GM18873 (cell line): ENCODE measurements around the gene TAF11L2.
"Not testable (repeated sequence)": the region's sequence is repeated elsewhere in the genome, so short reads cannot be mapped to it uniquely, and the experiment has no call there.

ENCODE experiments used
- ATAC-seq: cut with Tn5 transposase; IDR thresholded peaks from one replicate; pipeline ENCODE4 v1.9.1; 2021; ENCODE audit warnings: mild to moderate bottlenecking, moderate library complexity, moderate number of reproducible peaks; ENCODE audit not compliant: unreplicated experiment, low FRiP score

TAF11L2 gene

DNA sequence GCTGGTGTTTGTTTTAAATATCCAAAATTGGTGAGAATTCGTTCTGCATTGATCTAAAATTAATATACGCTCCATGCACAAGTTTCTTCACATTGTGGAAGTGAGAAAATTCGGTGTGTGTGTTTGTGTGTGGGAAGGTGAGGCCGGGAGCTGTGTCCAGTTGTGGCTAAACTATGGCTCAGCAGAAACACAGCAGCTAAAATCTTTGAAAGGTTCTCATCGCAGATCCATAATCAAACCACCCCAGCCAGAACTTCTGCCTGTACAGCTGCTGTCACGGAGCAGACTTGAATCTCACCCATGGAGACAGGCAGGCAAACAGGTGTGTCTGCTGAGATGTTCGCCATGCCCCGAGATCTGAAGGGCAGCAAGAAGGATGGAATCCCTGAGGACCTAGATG, at the start of gene TAF11L2:
Gene TAF11L2 (plus strand): TSS at position 301 of the 400 bp plus-strand sequence.
- not testable (repeated sequence) for ATAC-seq

DNA sequence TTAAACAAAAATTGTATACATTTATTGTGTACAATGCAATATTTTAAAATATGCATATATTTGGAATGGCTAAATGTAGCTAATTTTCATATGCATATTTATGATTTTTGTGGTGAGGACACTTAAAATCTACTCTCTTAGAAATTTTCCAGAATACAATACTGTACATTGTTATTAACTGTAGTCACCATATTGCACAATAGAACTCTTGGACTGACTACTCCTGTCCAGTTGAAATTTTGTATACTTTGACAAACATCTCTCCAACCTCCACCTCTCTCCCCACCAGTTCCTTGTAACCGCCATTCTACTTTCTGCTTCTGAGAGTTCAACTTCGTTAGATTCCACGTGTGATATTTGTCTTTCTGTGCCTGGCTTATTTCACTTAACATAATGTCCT, 49.2 kb upstream of the TAF11L2 start:
- ATAC-seq, result no peak

DNA sequence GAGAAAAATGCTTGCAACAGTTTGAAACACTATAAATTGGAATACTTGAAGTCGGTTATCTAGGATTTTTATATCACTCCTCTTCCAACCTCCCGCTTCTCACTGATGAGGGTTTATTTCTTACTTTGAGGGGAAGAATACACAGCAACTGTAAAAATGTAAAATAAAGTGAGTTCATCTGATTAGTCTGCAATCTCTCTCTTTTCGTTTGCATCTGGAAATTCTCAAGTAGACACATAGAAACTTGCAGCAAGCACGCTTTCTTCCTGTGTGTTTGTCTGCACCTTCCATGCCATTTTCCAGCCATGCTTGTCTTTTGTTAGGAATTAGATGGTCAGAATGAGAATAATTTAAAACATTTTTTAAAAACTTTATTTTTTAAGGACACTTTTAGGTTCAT, 45.1 kb upstream of the TAF11L2 start:
- ATAC-seq, result no peak

DNA sequence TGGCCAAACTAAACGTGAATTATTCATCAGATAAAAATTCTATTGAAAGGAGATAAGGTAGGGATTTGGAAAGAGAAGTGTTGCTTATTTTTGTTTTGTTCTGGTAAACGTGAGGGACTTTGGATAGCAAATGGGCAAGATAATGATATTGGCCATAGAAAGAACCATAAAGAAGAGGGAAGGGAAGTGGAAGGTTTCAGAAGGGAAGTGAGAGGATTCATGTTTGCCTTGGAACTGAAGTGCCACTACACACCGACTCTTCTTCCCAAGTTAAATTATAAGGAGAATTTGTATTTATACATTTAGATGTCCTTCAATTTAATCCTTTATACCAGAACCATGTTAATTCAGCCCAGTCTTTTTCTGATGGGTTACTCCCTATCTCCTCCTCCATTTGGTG, 42.1 kb upstream of the TAF11L2 start:
- no peak for ATAC-seq

DNA sequence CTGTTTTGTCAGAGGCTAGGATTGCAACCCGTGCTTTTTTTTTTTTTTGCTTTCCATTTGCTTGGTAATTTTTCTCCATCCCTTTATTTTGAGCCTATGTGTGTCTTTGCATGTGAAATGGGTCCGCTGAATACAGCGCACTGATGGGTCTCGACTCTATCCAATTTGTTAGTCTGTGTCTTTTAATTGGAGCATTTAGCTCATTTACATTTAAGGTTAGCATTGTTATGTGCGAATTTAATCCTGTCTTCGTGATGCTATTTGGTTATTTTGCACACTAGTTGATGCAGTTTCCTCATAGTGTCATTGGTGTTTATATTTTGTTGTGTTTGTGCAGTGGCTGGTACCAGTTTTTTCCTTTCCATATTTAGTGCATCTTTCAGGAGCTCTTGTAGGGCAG, 36.2 kb upstream of the TAF11L2 start:
- no peak for ATAC-seq

DNA sequence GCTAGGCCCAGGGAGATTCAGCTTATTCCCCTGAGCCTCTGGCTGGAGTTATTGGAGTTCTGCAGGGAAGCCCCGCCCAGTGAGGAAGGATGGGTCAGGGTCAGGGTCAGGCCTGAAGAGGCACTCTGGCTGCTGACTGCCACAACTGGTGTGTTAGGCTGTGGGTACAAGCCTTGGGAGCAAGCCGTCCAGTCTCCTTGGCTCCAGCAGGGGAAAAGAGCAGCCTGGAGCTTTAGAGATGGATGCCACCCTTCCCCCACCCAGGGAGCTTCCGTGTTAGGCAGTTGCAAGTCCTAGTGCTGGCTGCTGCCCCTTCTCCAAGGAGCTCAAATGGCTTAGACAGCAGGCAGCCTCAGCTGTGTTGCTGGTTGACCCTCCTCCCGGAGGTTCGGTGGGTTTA, 34.4 kb upstream of the TAF11L2 start:
- no peak for ATAC-seq

DNA sequence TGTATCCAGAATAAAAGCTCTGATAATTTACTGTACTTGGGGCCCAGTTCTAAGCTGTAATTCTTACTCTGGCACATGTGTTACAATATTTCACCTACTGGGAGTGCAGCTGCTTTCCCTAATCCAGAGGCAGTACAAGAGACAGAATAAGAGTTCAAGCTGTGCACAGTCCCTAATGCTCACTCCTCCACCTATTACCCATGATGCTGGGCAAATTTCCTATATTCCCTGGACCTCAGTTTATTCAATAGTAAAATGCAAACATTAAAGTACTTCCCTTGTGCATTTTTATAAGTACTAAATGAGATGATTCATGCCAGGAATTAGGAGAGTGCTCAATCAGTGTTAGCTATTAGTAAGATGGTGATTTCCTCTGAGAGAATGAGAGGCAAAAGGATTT, 28.0 kb upstream of the TAF11L2 start:
- no peak for ATAC-seq

DNA sequence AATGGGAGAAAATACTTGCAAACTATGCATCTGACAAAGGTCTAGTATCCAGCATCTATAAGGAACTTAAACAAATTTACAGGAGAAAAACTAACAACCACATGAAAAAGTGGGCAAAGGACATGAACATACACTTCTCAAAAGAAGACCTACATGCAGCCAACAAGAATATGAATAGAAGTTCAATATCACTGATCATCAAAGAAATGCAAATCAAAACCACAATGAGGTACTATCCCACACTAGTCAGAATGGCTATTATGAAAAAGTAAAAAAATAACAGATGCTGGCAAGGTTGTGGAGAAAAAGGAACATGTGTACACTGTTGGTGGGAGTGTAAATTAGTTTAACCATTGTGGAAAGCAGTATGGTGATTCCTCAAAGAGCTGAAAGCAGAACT, 23.0 kb upstream of the TAF11L2 start:
- ATAC-seq, result not testable (repeated sequence)

DNA sequence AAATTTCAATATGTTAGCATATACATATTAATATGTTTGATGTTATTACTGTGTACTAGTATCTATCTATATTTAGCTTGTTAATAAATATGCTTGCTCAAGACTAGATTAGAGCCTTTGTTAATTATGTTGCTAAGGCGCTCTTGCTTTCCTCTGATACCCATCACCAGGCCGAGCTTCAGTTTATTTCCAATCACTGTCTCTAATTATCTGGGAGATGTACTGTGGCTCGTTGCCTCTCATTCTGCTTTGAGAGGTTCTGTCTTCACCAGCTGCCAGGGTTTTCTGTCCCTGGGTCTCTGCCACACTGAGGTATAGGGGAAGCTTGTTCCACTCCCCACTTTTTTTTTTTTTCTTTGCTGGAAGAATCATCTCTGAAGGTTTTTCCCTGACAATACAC, 21.0 kb upstream of the TAF11L2 start:
- ATAC-seq, result no peak

DNA sequence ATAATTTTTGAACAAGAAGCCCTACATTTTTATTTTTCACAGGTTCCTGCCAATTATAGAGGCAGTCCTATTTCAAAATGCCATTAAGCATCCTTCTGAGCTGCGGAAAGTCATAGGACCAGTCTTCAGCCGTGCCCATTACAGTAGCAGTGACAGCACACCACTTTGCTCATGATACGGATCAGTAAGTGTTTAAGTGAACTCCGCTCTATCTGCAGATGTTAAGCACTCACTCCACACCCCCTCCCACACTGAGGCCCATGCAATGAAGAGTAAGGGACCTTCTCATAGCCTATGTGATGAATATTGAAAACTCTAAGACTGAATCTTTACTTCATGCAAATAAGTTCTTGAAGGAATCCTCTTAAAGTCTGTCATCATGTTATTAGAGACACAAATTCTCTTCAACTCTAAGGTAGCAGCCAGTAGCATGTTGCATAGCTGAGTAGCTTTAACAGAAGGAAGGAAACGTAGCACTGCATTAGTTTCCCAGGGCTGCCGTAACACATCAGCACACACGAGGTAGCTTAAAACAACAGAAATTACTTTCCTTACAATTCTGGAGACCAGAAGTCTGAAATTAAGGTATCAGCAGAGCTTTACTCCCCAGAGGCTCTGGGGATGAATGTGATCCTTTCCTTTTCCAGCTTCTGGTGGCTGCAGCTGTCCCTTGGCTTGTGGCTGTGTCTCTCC, 20.3 kb upstream of the TAF11L2 start:
- ATAC-seq, result no peak

DNA sequence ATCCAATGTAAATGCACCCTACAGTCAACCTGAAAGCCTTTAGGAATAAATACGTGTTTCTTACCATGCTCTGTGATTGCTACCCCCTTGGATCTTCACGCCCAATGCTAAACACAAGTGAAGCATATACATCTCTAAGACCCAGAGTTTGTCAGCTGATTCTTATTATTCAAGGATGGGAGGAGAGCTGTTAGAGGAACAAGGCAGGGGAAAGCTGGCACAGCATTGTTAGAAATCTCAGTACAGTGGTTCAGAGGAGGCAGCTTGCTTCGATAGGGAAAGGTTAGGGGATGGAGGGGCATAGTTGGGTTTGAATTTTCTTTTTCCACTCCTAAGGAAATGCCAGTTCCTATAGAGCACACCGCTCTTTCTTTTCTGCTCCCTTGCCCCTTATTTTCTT, 16.7 kb upstream of the TAF11L2 start:
- ATAC-seq, result no peak

DNA sequence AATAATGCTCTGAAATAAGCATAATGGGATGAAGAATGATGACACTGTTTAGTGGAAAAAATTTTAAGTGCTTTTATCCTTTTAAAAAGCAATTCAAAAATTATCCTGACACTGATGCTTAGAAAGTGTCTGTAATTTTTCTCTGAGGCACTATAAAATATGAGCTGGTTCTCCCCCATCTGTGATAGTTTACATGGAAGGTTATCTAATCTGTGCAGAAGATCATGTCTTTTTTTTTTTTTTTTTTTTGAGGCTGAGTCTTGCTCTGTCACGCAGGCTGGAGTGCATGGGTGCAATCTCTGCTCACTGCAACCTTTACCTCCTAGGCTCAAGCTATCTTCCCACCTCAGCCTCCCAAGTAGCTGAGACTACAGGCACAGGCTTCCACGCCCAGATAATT, 15.2 kb upstream of the TAF11L2 start:
- ATAC-seq, result no peak

DNA sequence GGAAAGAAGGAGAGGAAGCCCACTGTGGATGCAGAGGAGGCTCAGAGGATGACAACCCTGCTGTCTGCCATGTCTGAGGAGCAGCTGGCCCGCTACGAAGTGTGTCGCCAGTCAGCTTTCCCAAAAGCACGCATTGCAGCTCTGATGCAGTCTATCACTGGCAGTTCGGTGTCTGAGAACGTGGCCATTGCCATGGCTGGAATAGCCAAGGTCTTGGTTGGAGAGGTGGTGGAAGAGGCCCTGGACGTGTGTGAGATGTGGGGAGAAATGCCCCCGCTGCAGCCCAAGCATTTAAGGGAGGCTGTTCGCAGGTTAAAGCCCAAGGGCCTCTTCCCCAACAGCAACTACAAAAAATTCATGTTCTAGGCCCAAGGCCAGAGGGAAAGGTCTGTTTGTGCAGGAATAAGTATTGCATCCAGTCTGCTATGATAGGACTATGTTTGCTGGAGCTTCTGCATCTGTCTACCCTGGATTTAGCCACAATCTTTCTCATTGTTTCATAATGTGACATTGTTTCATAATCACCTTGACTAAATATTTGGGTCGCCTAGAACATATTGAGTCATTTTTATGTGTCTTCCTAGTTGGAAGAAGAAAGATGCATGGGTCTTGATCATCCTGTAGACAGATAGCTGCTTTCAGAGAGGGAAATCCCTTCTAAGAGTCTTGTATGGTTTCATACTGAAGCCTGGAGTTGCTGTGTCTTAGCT, 11.4 kb upstream of the TAF11L2 start:
- ATAC-seq, result not testable (repeated sequence)

DNA sequence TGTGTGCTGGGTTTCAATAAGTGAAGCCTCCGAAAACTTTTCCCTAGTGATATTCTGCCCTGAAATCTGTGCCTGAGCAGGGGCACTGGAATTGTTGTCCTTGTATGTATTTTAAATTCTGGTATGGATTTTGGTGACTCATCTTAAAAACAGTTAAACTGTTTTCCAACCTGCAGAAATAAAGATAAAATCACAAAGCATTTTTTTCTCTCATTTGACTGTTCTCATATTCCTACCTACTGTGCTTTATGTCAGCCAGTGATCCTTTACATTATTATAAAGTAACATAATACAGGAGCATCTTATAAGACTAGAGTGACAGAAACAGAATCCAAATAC, 10.9 kb upstream of the TAF11L2 start:
- ATAC-seq, result no peak

DNA sequence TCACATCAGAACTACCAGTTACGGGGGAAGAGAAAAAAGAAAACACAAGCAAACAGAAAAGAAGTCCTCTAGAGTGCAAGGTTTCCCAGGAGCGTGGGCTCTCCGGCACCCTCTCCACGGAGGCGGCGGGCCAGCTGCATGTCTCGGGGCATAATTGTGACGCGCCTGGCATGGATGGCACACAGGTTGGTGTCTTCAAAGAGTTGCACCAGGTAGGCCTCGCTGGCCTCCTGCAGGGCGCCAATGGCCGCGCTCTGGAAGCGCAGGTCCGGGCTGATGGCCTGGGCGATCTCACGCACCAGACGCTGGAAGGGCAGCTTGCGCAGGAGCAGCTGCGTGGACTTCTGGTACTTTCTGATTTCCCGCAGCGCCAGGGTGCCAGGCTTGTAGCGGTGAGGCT, 6.8 kb upstream of the TAF11L2 start:
- ATAC-seq, result not testable (repeated sequence)

DNA sequence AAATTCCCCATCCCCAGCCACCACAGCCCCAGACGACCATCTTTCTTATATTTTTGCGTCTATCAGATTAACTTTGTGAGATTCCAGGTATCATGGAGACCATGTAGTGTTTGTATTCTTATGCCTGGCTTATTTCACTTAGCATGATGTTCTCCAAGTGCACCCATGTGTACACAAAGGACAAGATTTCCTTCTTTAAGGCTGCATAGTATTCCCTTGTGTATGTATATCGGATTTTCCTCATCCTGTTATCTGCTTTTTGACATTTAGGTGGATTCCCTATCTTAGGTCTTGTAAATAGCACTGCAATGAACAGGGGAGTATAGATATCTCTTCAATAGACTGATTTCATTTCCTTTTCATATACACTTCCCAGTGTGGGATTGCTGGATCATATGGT, 5.3 kb upstream of the TAF11L2 start:
- no peak for ATAC-seq

DNA sequence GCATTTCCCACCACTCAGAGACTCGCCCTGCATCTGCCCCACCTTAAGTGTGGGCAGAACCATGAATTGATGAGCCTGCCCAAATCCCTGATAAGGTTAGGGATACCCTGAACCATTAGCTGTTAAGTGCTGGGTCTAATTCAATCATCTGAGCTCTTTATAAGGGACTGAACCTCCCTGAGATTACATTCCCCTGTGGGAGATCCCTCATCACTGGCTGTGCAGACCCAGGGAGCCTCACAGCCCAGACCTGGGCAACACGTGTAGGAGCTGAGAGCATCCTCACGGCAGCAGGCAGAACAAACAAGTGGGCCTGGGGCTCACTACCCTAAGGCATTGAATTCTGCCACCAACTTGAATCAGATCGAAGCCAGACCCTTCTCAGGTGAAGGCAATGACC, 585 bp upstream of the TAF11L2 start:
- ATAC-seq, result no peak

DNA sequence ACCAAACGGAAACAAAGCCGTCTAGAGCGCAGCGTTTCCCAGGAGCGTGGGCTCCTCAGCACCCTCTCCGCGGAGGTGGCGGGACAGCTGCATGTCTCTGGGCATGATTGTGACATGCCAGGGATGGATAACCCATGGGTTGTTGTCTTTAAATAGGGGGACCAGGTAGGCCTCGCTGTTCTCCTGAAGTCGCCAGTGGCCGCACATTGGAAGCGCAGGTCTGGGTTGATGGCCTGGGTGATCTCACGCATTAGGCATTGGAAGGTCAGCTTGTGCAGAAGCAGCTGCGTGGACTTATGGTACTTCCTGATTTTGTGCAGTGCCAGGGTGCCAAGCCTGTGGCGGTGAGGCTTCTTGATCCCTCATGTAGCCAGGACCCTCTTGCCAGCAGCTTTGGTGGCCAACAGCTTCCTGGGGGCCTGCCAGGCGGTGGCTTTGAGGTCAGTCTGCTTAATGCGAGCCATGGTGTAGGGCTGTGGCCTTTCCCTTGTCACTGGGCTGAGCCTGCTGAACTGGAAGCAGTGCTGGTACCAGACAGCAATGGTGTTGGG, 13.8 kb downstream of the TAF11L2 start:
- no peak for ATAC-seq

DNA sequence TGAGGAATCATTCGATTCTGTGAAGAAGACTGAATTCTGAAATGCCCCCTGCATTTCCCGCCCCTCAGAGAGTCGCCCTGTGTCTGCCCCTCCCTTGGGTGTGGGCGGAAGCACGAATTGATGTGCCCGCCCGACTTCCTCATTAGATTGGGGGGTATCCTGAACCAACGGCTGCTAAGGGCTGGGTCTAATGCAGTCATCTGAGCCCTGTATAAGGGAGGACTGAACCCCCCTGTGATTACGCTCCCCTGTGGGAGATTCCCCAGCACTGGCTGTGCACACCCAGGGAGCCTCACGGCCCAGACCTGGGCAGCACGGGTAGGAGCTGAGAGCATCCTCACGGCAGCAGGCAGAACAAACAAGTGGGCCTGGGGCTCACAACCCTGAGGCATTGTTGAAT, 19.5 kb downstream of the TAF11L2 start:
- ATAC-seq, result not testable (repeated sequence)

DNA sequence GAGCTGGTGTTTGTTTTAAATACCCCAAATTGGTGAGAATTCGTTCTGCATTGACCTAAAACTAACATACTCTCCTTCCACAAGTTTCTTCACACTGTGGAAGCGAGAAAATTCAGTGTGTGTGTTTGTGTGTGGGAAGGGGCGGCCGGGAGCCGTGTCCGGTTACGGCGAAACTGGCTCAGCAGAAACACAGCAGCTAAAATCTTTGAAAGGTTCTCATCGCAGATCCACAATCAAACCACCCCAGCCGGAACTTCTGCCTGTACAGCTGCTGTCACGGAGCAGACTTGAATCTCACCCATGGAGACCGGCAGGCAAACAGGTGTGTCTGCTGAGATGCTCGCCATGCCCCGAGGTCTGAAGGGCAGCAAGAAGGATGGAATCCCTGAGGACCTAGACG, 20.0 kb downstream of the TAF11L2 start, which contains the start of gene TAF11L3:
Gene TAF11L3 (plus strand): TSS at position 301 of the 400 bp plus-strand sequence.
- not testable (repeated sequence) for ATAC-seq

DNA sequence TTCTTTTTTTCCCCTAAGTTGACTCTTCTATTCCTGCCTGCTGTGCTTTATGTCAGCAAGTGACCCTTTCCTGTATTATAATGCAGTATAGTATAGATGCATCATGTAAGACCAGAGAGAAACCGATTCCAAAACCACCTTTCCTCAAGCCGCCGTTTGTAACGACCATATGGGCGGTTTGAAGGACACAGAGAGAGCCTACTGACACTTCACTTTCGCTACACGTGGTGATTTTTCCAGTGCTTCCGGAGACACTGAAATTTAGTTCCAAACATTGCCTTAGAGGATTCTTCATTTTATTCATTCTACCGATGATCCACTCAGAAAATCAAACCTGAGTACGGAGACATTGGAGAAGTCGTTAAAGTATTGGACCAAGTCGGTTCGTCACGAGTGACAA, 21.5 kb downstream of the TAF11L2 start:
- not testable (repeated sequence) for ATAC-seq

DNA sequence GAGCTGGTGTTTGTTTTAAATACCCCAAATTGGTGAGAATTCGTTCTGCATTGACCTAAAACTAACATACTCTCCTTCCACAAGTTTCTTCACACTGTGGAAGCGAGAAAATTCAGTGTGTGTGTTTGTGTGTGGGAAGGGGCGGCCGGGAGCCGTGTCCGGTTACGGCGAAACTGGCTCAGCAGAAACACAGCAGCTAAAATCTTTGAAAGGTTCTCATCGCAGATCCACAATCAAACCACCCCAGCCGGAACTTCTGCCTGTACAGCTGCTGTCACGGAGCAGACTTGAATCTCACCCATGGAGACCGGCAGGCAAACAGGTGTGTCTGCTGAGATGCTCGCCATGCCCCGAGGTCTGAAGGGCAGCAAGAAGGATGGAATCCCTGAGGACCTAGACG, 23.5 kb downstream of the TAF11L2 start, which contains the start of gene TAF11L4:
Gene TAF11L4 (plus strand): TSS at position 301 of the 400 bp plus-strand sequence.
- ATAC-seq, result not testable (repeated sequence)
